K562 (cell line): ENCODE results near the gene RGS3. TPM values are rescaled to one million over a fixed set of nuclear protein-coding genes. Genes with fewer than 3 reads are reported as not detected.

ENCODE experiments used
- CREBBP ChIP-seq: IDR thresholded peaks from one replicate; pipeline ENCODE4 v1.6.1; 2012; ENCODE audit warnings: low read depth, mild to moderate bottlenecking, control low read depth, inconsistent platforms, low read length
- CSDE1 ChIP-seq, 2 experiments: fragments of 450-650 bp; IDR thresholded peaks; 2 replicates each; pipeline ENCODE4 v1.6.1; 2016; ENCODE audit warnings: mild to moderate bottlenecking in 1 of 2
- CTCF ChIP-seq, 3 experiments: IDR thresholded peaks in 2 of 3; conservative IDR thresholded peaks in 1 of 3; 2 replicates each; pipeline ENCODE4 v1.5.1; 2011 to 2012; ENCODE audit warnings: low read length in 3 of 3, mild to moderate bottlenecking in 3 of 3, control low read depth in 2 of 3, improper control_type of control experiment in 1 of 3, inconsistent platforms in 1 of 3, low read depth in 1 of 3, mixed read lengths in 1 of 3, moderate library complexity in 1 of 3; ENCODE audit not compliant: insufficient read depth in 2 of 3
- HMG20B ChIP-seq: fragments of 250-450 bp; sonication (Bioruptor Pico); IDR thresholded peaks from 2 replicates; pipeline ENCODE4 v1.5.0; 2021; ENCODE audit warnings: mild to moderate bottlenecking
- JUND ChIP-seq, 2 experiments: IDR thresholded peaks; 2 replicates in 1 of 2; 3 replicates in 1 of 2; pipeline ENCODE4 v1.6.1; 2011; ENCODE audit warnings: borderline replicate concordance in 2 of 2, low read depth in 2 of 2, low read length in 2 of 2, improper control_type of control experiment in 1 of 2, missing biosample characterization in 1 of 2, missing genetic modification characterization in 1 of 2, missing genetic modification reagents in 1 of 2
- KDM5B ChIP-seq: fragments of 200-600 bp; sonication (generic); IDR thresholded peaks from 2 replicates; pipeline ENCODE4 v1.6.1; 2012; ENCODE audit warnings: low read depth, mild to moderate bottlenecking, moderate library complexity, low read length, control low read depth, inconsistent platforms; ENCODE audit not compliant: insufficient replicate concordance
- MECOM ChIP-seq: fragments of 250-450 bp; sonication (Bioruptor Pico); IDR thresholded peaks from 2 replicates; pipeline ENCODE4 v1.8.0; 2022; ENCODE audit warnings: inconsistent platforms
- NBN ChIP-seq: fragments of 450-650 bp; IDR thresholded peaks from 2 replicates; pipeline ENCODE4 v1.6.1; 2016; ENCODE audit warnings: low read depth, mild to moderate bottlenecking
- NR2C1 ChIP-seq, 2 experiments: fragments of 450-650 bp; IDR thresholded peaks; 2 replicates each; pipeline ENCODE4 v1.6.1; 2017; ENCODE audit warnings: mild to moderate bottlenecking in 2 of 2, antibody characterized with exemption in 1 of 2, inconsistent platforms in 1 of 2, missing compliant biosample characterization in 1 of 2, missing genetic modification characterization in 1 of 2
- NR3C1 ChIP-seq: sonication (generic); formaldehyde crosslinking; IDR thresholded peaks from 2 replicates; pipeline ENCODE4 v1.8.1; 2022; ENCODE audit warnings: missing genetic modification reagents
- PHF21A ChIP-seq: fragments of 450-650 bp; IDR thresholded peaks from 2 replicates; pipeline ENCODE4 v1.6.1; 2017; ENCODE audit warnings: low read depth, borderline replicate concordance
- POLR2A ChIP-seq: fragments of 450-650 bp; conservative IDR thresholded peaks from 2 replicates; pipeline ENCODE4 v1.6.1; 2016
- SP1 ChIP-seq: sonication (generic); formaldehyde crosslinking; IDR thresholded peaks from 2 replicates; pipeline ENCODE4 v1.8.1; 2022; ENCODE audit warnings: mild to moderate bottlenecking, missing genetic modification reagents
- SRSF3 ChIP-seq: fragments of 200-400 bp; formaldehyde crosslinking; IDR thresholded peaks from 2 replicates; pipeline ENCODE4 v1.6.1; 2016; ENCODE audit warnings: mild to moderate bottlenecking, low read length, moderate library complexity; ENCODE audit not compliant: insufficient read depth
- TRIM25 ChIP-seq: fragments of 450-650 bp; IDR thresholded peaks from 2 replicates; pipeline ENCODE4 v1.7.0; 2016; ENCODE audit warnings: borderline replicate concordance
- ZBTB1 ChIP-seq: sonication (generic); formaldehyde crosslinking; IDR thresholded peaks from 2 replicates; pipeline ENCODE4 v1.8.1; 2023; ENCODE audit warnings: missing genetic modification reagents, low read depth, mild to moderate bottlenecking, borderline replicate concordance
- ZNF347 ChIP-seq: fragments of 450-650 bp; formaldehyde crosslinking; IDR thresholded peaks from 2 replicates; pipeline ENCODE4 v1.4.0; 2020; ENCODE audit warnings: low read depth, mild to moderate bottlenecking, moderate library complexity
- ZNF592 ChIP-seq: fragments of 450-650 bp; IDR thresholded peaks from 2 replicates; pipeline ENCODE4 v1.6.1; 2017; ENCODE audit warnings: antibody characterized with exemption, mild to moderate bottlenecking
- ZNF695 ChIP-seq: fragments of 450-650 bp; formaldehyde crosslinking; IDR thresholded peaks from 2 replicates; pipeline ENCODE4 v1.4.0; 2020; ENCODE audit warnings: mild to moderate bottlenecking, moderate library complexity
- polyA plus RNA-seq, 8 experiments: library from polyadenylated mRNA; depleted of rRNA in 4 of 8; stranded (reverse) in 5 of 8; unstranded in 3 of 8; fragments of >200 nt; fragmentation: Nextera tagmentation in 2 of 8; fragmentation: Illumina TruSeq in 1 of 8; extraction: Ambion mirVana in 2 of 8; extraction: Trizol in 1 of 8; gene quantifications; 2 replicates each; pipeline versions ENCODE4 v1.2.1 to v1.2.3, GENCODE V29; 2011 to 2014; ENCODE audit warnings: inconsistent platforms in 1 of 8, missing spikeins in 1 of 8
- total RNA-seq, 7 experiments: library from RNA; depleted of rRNA in 6 of 7; stranded (reverse); fragments of >200 nt in 6 of 7; fragmentation: Illumina TruSeq in 2 of 7; extraction: Trizol in 2 of 7; gene quantifications; 2 replicates each; pipeline versions ENCODE4 v1.2.1 to v1.2.3, GENCODE V29; 2011 to 2021; ENCODE audit warnings: low replicate concordance in 1 of 7

RGS3 gene
- total and polyA plus RNA-seq, 9 of the 15 experiments (the other 6 are each of a cell fraction or from before 2014, with no cell fraction given): 0.08 to 2.9 (median 0.95) TPM

- TF ChIP-seq ZNF592 (no peak), TRIM25 (no peak), SRSF3 (no peak), NR2C1 (IDR thresholded peaks at IDR 0.05) (no peak), NR2C1 (tag; IDR thresholded peaks at IDR 0.05) (no peak), MECOM (no peak), PHF21A (no peak), NR3C1 (CRISPR knock-in tag) (no peak), CREBBP (no peak), NBN (no peak), SP1 (no peak), POLR2A (no peak), CTCF (IDR thresholded peaks at IDR 0.05 in 2 of 3, conservative IDR thresholded peaks at IDR 0.05 in 1 of 3; ENCODE audit: insufficient read depth in 2 of 3, low read depth in 1 of 3, low read length in 3 of 3) (no peak), CSDE1 (IDR thresholded peaks at IDR 0.05) (no peak), JUND (IDR thresholded peaks at IDR 0.05; ENCODE audit: borderline replicate concordance, low read depth, low read length) (peak; percentile 74), JUND (tag; IDR thresholded peaks at IDR 0.05; ENCODE audit: borderline replicate concordance, low read depth, low read length) (peak; percentile 42; the same call in 1 of the 3 replicates), ZBTB1 (CRISPR knock-in tag) (no peak), KDM5B (no peak), HMG20B (CRISPR knock-in tag) (no peak), ZNF695 (no peak), ZNF347 (CRISPR knock-in tag) (no peak)
Observed at GRCh38 chr9:113572076-113572861, 108.7 kb downstream of the RGS3 start (continued).
